Prostate gland (tissue), 2 donors: ENCODE data around the gene KRT77. TPM values are rescaled to one million over a fixed set of nuclear protein-coding genes. Genes with fewer than 3 reads are reported as not detected.

Experiments used
- DNase-seq: peaks from one replicate; pipeline ENCODE4 v3.0.0-alpha.2; 2019; ENCODE audit warnings: low spot score
- H3K27ac ChIP-seq, 2 donors: fragments of 200-600 bp; sonication (generic); 2 replicates each; pipeline ENCODE4 v1.5.1; 2017 to 2019
- H3K27me3 ChIP-seq: fragments of 200-600 bp; sonication (generic); replicated peaks from 2 replicates; pipeline ENCODE4 v1.5.1; 2019; ENCODE audit not compliant: insufficient read depth
- H3K36me3 ChIP-seq, 2 donors: fragments of 200-600 bp; sonication (generic); 1 replicate in 1 of 2; 2 replicates in 1 of 2; pipeline versions ENCODE4 v1.5.1 to v1.8.1; 2017 to 2019
- H3K4me1 ChIP-seq: fragments of 200-600 bp; sonication (generic); replicated peaks from 2 replicates; pipeline ENCODE4 v1.5.1; 2019
- H3K4me3 ChIP-seq, 2 donors: fragments of 200-600 bp; sonication (generic); 2 replicates each; pipeline ENCODE4 v1.5.1; 2017 to 2019
- H3K9me3 ChIP-seq: fragments of 200-600 bp; sonication (generic); 2 replicates; pipeline ENCODE4 v1.5.1; 2017
- CTCF ChIP-seq, 4 experiments: fragments of 200-600 bp in 2 of 4; fragments of 450-650 bp in 2 of 4; sonication (generic) in 2 of 4; IDR thresholded peaks; 1 replicate in 3 of 4; 2 replicates in 1 of 4; pipeline ENCODE4 v1.5.1; 2016 to 2019; ENCODE audit warnings: antibody characterized with exemption in 4 of 4, mild to moderate bottlenecking in 2 of 4, moderate library complexity in 2 of 4
- POLR2A ChIP-seq: fragments of 450-650 bp; IDR thresholded peaks from one replicate; pipeline ENCODE4 v1.6.1; 2016; ENCODE audit warnings: antibody characterized with exemption, mild to moderate bottlenecking
- POLR2AphosphoS5 ChIP-seq: sonication (generic); formaldehyde crosslinking; IDR thresholded peaks from one replicate; pipeline ENCODE4 v1.6.1; 2017; ENCODE audit warnings: antibody characterized with exemption
- WGBS: methylation state at CpG from one replicate; pipeline ENCODE4 v1.1.5; 2018; 5-methylcytosine and 5-hydroxymethylcytosine counted together
- intact Hi-C: fragments of 100-400 bp; cut with DNase I; formaldehyde crosslinking; loops from one replicate; pipeline ENCODE4 v1.14.2; 2022
- total RNA-seq, 2 donors: library from RNA; depleted of rRNA; stranded (reverse); fragments of >200 nt; gene quantifications; one replicate each; pipeline ENCODE4 v1.1.0, GENCODE V29; 2016

KRT77 gene
- total RNA-seq, 2 donors from 2014 or later = 0.09 to 0.57 TPM

- no peaks in the 10 kb centered on the region for H3K4me1 ChIP-seq
- no peak for TF ChIP-seq POLR2A
- TF ChIP-seq CTCF (IDR thresholded peaks at IDR 0.05) = no peak
- TF ChIP-seq POLR2AphosphoS5 = no peak
- WGBS = 84% methylated on average over 7 of the region's 8 CpGs
- no peaks in the 10 kb centered on the region for H3K9me3 ChIP-seq
- H3K4me3 ChIP-seq = no peak overlapping the region
- no peaks in the 10 kb centered on the region for H3K36me3 ChIP-seq
- no peak for DNase-seq
- H3K27me3 ChIP-seq = peaks cover 5% of the 10 kb centered on the region
- intact Hi-C loops = no loop called here
- H3K27ac ChIP-seq = no peak overlapping the region
Measured at GRCh38 chr12:52735106-52735505, 31.8 kb upstream of the KRT77 start.

- no peak overlapping the region for H3K27ac ChIP-seq
- WGBS = 82% methylated on average over 2 of the region's 2 CpGs
- intact Hi-C loops = no loop called here
- no peak overlapping the region for H3K4me3 ChIP-seq
- TF ChIP-seq CTCF (IDR thresholded peaks at IDR 0.05) = no peak
- no peak for TF ChIP-seq POLR2A
- TF ChIP-seq POLR2AphosphoS5 = no peak
- peaks cover 5% of the 10 kb centered on the region for H3K27me3 ChIP-seq
- H3K4me1 ChIP-seq = no peaks in the 10 kb centered on the region
- H3K36me3 ChIP-seq = no peaks in the 10 kb centered on the region
- no peak for DNase-seq
- H3K9me3 ChIP-seq = no peaks in the 10 kb centered on the region
Measured at GRCh38 chr12:52730793-52731192, 27.5 kb upstream of the KRT77 start.

- DNase-seq = no peak
- 90% methylated on average over 13 of the region's 13 CpGs for WGBS
- H3K27ac ChIP-seq = no peak overlapping the region
- no peak overlapping the region for H3K4me3 ChIP-seq
- no peaks in the 10 kb centered on the region for H3K9me3 ChIP-seq
- intact Hi-C loops = no loop called here
- peaks cover 5% of the 10 kb centered on the region for H3K27me3 ChIP-seq
- TF ChIP-seq POLR2AphosphoS5 = no peak
- TF ChIP-seq POLR2A = no peak
- TF ChIP-seq CTCF (IDR thresholded peaks at IDR 0.05) = no peak
- H3K4me1 ChIP-seq = no peaks in the 10 kb centered on the region
- no peaks in the 10 kb centered on the region for H3K36me3 ChIP-seq
Measured at GRCh38 chr12:52730383-52730782, 27.1 kb upstream of the KRT77 start.

- 57% methylated on average over 10 of the region's 10 CpGs for WGBS
- intact Hi-C loops = no loop called here
- H3K27me3 ChIP-seq = peaks cover 2% of the 10 kb centered on the region
Measured at GRCh38 chr12:52729147-52729546, 25.8 kb upstream of the KRT77 start.

More at GRCh38 chr12:52729147-52729546, 25.8 kb upstream of the KRT77 start:
- Histone ChIP-seq H3K27ac (no peak overlapping the region), H3K36me3 (no peaks in the 10 kb centered on the region), H3K4me3 (no peak overlapping the region), H3K4me1 (no peaks in the 10 kb centered on the region), H3K9me3 (no peaks in the 10 kb centered on the region)
- no peak for DNase-seq
- TF ChIP-seq CTCF (IDR thresholded peaks at IDR 0.05) = no peak
- no peak for TF ChIP-seq POLR2AphosphoS5
- TF ChIP-seq POLR2A = no peak
